GM23338 (cell line): ENCODE data around the gene GPRC5B.

Experiments
- CREB1 ChIP-seq: fragments of 250-450 bp; sonication (Bioruptor Pico); IDR thresholded peaks from 2 replicates; pipeline ENCODE4 v1.5.0; 2020; ENCODE audit warnings: low read depth, mild to moderate bottlenecking, moderate library complexity
- EZH2 ChIP-seq: fragments of 200-600 bp; sonication (generic); IDR thresholded peaks from one replicate; pipeline ENCODE4 v1.8.0; 2017; ENCODE audit warnings: antibody characterized with exemption, mild to moderate bottlenecking, low read depth; ENCODE audit not compliant: unreplicated experiment
- EZH2phosphoT487 ChIP-seq: fragments of 200-600 bp; sonication (generic); IDR thresholded peaks from one replicate; pipeline ENCODE4 v1.8.1; 2018; ENCODE audit warnings: antibody characterized with exemption; ENCODE audit not compliant: unreplicated experiment
- JUNB ChIP-seq: IDR thresholded peaks from one replicate; pipeline ENCODE4 v1.6.1; 2016; ENCODE audit warnings: antibody characterized with exemption; ENCODE audit not compliant: unreplicated experiment
- POLR2AphosphoS5 ChIP-seq: IDR thresholded peaks from 2 replicates; pipeline ENCODE4 v1.6.1; 2016; ENCODE audit warnings: antibody characterized with exemption, low read depth
- STAT1 ChIP-seq: IDR thresholded peaks from one replicate; pipeline ENCODE4 v1.6.1; 2016; ENCODE audit warnings: antibody characterized with exemption; ENCODE audit not compliant: unreplicated experiment
- ZNF114 ChIP-seq: fragments of 250-450 bp; sonication (Bioruptor Pico); IDR thresholded peaks from 2 replicates; pipeline ENCODE4 v1.5.0; 2020; ENCODE audit warnings: mild to moderate bottlenecking, moderate library complexity
- ZNF331 ChIP-seq: fragments of 250-450 bp; sonication (Bioruptor Pico); IDR thresholded peaks from 2 replicates; pipeline ENCODE4 v1.5.0; 2020; ENCODE audit warnings: low read depth, mild to moderate bottlenecking, moderate library complexity
- TF ChIP-seq, protein P1 (sequence below), 2 experiments: fragments of 200-600 bp in 1 of 2; sonication (generic) in 1 of 2; conservative IDR thresholded peaks; 2 replicates each; pipeline versions ENCODE4 v1.5.1 to v1.6.1; 2016 to 2017; ENCODE audit warnings: antibody characterized with exemption in 2 of 2, low read depth in 2 of 2, mild to moderate bottlenecking in 2 of 2, moderate library complexity in 1 of 2
- TF ChIP-seq, protein P2 (sequence below): IDR thresholded peaks from one replicate; pipeline ENCODE4 v1.6.1; 2018; ENCODE audit warnings: antibody characterized with exemption; ENCODE audit not compliant: unreplicated experiment
- TF ChIP-seq, protein P3 (sequence below): IDR thresholded peaks from 2 replicates; pipeline ENCODE4 v1.6.1; 2016; ENCODE audit warnings: antibody characterized with exemption

DNA sequence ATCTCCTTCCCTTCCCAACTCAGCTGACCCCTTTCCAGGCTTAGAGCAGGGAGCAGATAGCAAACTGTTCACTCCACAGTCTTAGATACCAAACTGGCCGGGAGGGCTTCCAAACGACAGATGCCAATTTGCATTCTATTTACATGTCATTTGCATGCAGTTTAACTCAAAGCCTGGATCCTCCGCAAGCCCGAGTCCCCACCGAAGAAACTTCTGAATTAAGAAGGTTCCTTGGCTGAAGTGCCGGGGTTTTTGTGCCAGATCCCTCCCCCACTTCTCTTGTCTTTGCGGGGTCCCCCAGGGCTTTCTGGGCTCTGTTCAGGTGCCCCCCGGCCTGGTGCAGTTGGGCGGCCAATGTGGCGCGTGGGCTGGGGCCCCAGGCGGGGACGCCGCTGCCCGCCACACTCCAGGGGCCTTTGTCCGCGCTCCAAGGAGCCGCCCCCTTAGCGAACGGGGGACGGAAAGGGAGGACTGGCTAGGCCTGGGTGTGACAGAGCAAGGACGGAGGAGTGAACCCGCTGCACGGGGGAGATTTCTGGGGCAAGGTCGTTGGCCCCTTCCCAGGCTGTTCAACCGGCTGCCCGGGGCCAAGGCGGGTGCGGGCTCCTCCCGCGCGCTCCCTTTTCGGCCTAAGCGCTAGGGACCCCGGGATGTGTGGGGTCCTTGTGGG is 1.2 kb downstream of the GPRC5B start:
- TF ChIP-seq, protein P1, sequence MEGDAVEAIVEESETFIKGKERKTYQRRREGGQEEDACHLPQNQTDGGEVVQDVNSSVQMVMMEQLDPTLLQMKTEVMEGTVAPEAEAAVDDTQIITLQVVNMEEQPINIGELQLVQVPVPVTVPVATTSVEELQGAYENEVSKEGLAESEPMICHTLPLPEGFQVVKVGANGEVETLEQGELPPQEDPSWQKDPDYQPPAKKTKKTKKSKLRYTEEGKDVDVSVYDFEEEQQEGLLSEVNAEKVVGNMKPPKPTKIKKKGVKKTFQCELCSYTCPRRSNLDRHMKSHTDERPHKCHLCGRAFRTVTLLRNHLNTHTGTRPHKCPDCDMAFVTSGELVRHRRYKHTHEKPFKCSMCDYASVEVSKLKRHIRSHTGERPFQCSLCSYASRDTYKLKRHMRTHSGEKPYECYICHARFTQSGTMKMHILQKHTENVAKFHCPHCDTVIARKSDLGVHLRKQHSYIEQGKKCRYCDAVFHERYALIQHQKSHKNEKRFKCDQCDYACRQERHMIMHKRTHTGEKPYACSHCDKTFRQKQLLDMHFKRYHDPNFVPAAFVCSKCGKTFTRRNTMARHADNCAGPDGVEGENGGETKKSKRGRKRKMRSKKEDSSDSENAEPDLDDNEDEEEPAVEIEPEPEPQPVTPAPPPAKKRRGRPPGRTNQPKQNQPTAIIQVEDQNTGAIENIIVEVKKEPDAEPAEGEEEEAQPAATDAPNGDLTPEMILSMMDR (conservative IDR thresholded peaks at IDR 0.05; ENCODE audit: low read depth in 2 of 2) = no peak
- TF ChIP-seq EZH2 = no peak
- no peak; the same call in 1 of the 2 replicates for TF ChIP-seq POLR2AphosphoS5
- TF ChIP-seq ZNF331 (CRISPR knock-in tag) = no peak
- TF ChIP-seq, protein P2, sequence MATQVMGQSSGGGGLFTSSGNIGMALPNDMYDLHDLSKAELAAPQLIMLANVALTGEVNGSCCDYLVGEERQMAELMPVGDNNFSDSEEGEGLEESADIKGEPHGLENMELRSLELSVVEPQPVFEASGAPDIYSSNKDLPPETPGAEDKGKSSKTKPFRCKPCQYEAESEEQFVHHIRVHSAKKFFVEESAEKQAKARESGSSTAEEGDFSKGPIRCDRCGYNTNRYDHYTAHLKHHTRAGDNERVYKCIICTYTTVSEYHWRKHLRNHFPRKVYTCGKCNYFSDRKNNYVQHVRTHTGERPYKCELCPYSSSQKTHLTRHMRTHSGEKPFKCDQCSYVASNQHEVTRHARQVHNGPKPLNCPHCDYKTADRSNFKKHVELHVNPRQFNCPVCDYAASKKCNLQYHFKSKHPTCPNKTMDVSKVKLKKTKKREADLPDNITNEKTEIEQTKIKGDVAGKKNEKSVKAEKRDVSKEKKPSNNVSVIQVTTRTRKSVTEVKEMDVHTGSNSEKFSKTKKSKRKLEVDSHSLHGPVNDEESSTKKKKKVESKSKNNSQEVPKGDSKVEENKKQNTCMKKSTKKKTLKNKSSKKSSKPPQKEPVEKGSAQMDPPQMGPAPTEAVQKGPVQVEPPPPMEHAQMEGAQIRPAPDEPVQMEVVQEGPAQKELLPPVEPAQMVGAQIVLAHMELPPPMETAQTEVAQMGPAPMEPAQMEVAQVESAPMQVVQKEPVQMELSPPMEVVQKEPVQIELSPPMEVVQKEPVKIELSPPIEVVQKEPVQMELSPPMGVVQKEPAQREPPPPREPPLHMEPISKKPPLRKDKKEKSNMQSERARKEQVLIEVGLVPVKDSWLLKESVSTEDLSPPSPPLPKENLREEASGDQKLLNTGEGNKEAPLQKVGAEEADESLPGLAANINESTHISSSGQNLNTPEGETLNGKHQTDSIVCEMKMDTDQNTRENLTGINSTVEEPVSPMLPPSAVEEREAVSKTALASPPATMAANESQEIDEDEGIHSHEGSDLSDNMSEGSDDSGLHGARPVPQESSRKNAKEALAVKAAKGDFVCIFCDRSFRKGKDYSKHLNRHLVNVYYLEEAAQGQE = no peak
- no peak for TF ChIP-seq STAT1
- TF ChIP-seq EZH2phosphoT487 = no peak
- TF ChIP-seq JUNB = no peak
- no peak for TF ChIP-seq CREB1 (CRISPR knock-in tag)
- TF ChIP-seq ZNF114 (CRISPR knock-in tag) = no peak
- TF ChIP-seq, protein P3, sequence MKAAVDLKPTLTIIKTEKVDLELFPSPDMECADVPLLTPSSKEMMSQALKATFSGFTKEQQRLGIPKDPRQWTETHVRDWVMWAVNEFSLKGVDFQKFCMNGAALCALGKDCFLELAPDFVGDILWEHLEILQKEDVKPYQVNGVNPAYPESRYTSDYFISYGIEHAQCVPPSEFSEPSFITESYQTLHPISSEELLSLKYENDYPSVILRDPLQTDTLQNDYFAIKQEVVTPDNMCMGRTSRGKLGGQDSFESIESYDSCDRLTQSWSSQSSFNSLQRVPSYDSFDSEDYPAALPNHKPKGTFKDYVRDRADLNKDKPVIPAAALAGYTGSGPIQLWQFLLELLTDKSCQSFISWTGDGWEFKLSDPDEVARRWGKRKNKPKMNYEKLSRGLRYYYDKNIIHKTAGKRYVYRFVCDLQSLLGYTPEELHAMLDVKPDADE = no peak
